Keratinocyte (primary cell): ENCODE results near the gene MYH15. TPM values are rescaled to one million over a fixed set of nuclear protein-coding genes. Genes with fewer than 3 reads are reported as not detected.
A peak's percentile ranks its signal among the peaks of the same experiment; 100 is the strongest.

ENCODE experiments used
- DNase-seq: peaks from one replicate; pipeline ENCODE4 v3.0.0-alpha.2; 2011; ENCODE audit warnings: low read depth, missing footprints, low spot score
- FAIRE-seq: peaks from 2 replicates; lab custom pipeline; 2011; peaks lifted over from hg19 to GRCh38; lab: Jason Lieb, UNC
- H2AFZ ChIP-seq: 2 replicates; pipeline ENCODE4 v1.6.0; 2012; ENCODE audit warnings: low read length, control low read depth, inconsistent platforms; ENCODE audit not compliant: control insufficient read depth
- H3K27ac ChIP-seq: 2 replicates; pipeline ENCODE4 v1.5.1; 2011; ENCODE audit warnings: low read length; ENCODE audit not compliant: control insufficient read depth, insufficient read depth
- H3K27me3 ChIP-seq: 3 replicates; pipeline ENCODE4 v1.6.0; 2011; ENCODE audit warnings: low read length; ENCODE audit not compliant: control insufficient read depth, insufficient read depth; ENCODE audit errors: extremely low read depth
- H3K36me3 ChIP-seq, 2 experiments: 2 replicates in 1 of 2; 3 replicates in 1 of 2; pipeline ENCODE4 v1.5.1; 2011; ENCODE audit warnings: low read length in 2 of 2, mild to moderate bottlenecking in 1 of 2; ENCODE audit not compliant: control insufficient read depth in 2 of 2, insufficient read depth in 2 of 2; ENCODE audit errors: extremely low read depth in 1 of 2
- H3K4me1 ChIP-seq: 3 replicates; pipeline ENCODE4 v1.5.1; 2011; ENCODE audit warnings: low read length; ENCODE audit not compliant: control insufficient read depth, insufficient read depth; ENCODE audit errors: extremely low read depth
- H3K4me2 ChIP-seq: 3 replicates; pipeline ENCODE4 v1.6.0; 2011; ENCODE audit warnings: low read depth, low read length; ENCODE audit not compliant: control insufficient read depth, insufficient read depth; ENCODE audit errors: extremely low read depth
- H3K4me3 ChIP-seq, 3 experiments: fragments of 200-600 bp in 1 of 3; sonication (generic) in 1 of 3; 2 replicates in 2 of 3; 3 replicates in 1 of 3; pipeline ENCODE4 v1.5.1; 2011 to 2016; ENCODE audit warnings: low read length in 3 of 3, mild to moderate bottlenecking in 3 of 3, control low read depth in 2 of 3, inconsistent platforms in 1 of 3, low read depth in 1 of 3, mixed read lengths in 1 of 3, mixed run types in 1 of 3, moderate library complexity in 1 of 3; ENCODE audit not compliant: control insufficient read depth in 2 of 3, insufficient read depth in 2 of 3; ENCODE audit errors: extremely low read depth in 1 of 3
- H3K79me2 ChIP-seq: 2 replicates; pipeline ENCODE4 v1.6.0; 2012; ENCODE audit warnings: low read length; ENCODE audit not compliant: control insufficient read depth, insufficient read depth
- H3K9ac ChIP-seq: 3 replicates; pipeline ENCODE4 v1.6.0; 2011; ENCODE audit warnings: low read length; ENCODE audit not compliant: control insufficient read depth, insufficient read depth; ENCODE audit errors: extremely low read depth
- H3K9me1 ChIP-seq: 3 replicates; pipeline ENCODE4 v1.6.0; 2011; ENCODE audit warnings: low read length; ENCODE audit not compliant: control insufficient read depth, insufficient read depth; ENCODE audit errors: extremely low read depth
- H3K9me3 ChIP-seq: 2 replicates; pipeline ENCODE4 v1.5.1; 2012; ENCODE audit warnings: low read depth, low read length; ENCODE audit not compliant: control insufficient read depth
- H4K20me1 ChIP-seq: 3 replicates; pipeline ENCODE4 v1.6.0; 2011; ENCODE audit warnings: low read length; ENCODE audit not compliant: control insufficient read depth, insufficient read depth; ENCODE audit errors: extremely low read depth
- EZH2 ChIP-seq: IDR thresholded peaks from one replicate; pipeline ENCODE4 v1.6.1; 2012; ENCODE audit warnings: inconsistent platforms, mild to moderate bottlenecking, low read length, moderate library complexity
- dilution Hi-C: fragments of 300-500 bp; cut with MboI; formaldehyde crosslinking; loops from one replicate; pipeline ENCODE4 v1.7.0; 2020; ENCODE audit warnings: low sequenced_read_pairs; ENCODE audit not compliant: extremely low pct_ligation_motif_present
- polyA plus RNA-seq, 5 experiments: library from polyadenylated mRNA; depleted of rRNA in 3 of 5; stranded (reverse) in 3 of 5; stranded (forward) in 1 of 5; unstranded in 1 of 5; fragments of >200 nt; gene quantifications; 1 replicate in 1 of 5; 2 replicates in 3 of 5; 3 replicates in 1 of 5; pipeline versions ENCODE4 v1.2.1 to v1.2.3, GENCODE V29; 2011 to 2012; ENCODE audit warnings: missing spikeins in 2 of 5, low read depth in 1 of 5, low replicate concordance in 1 of 5
- TF ChIP-seq, protein P1 (sequence below), 3 experiments: IDR thresholded peaks in 1 of 3; conservative IDR thresholded peaks in 1 of 3; optimal IDR thresholded peaks in 1 of 3; 2 replicates in 2 of 3; 3 replicates in 1 of 3; pipeline versions ENCODE3 to v1.5.1; 2011; ENCODE audit warnings: low read length in 3 of 3, mild to moderate bottlenecking in 3 of 3, moderate library complexity in 2 of 3, control low read depth in 1 of 3, inconsistent platforms in 1 of 3; ENCODE audit not compliant: insufficient read depth in 2 of 3; ENCODE audit errors: extremely low read depth in 1 of 3

MYH15 gene
- polyA plus RNA-seq, 1 donor (not counting 4 experiments of a cell fraction or from before 2014, with no cell fraction given) = 0.87 TPM

- no peak overlapping the region for H3K4me3 ChIP-seq
- H3K4me1 ChIP-seq = no peaks in the 10 kb centered on the region
- TF ChIP-seq, protein P1, sequence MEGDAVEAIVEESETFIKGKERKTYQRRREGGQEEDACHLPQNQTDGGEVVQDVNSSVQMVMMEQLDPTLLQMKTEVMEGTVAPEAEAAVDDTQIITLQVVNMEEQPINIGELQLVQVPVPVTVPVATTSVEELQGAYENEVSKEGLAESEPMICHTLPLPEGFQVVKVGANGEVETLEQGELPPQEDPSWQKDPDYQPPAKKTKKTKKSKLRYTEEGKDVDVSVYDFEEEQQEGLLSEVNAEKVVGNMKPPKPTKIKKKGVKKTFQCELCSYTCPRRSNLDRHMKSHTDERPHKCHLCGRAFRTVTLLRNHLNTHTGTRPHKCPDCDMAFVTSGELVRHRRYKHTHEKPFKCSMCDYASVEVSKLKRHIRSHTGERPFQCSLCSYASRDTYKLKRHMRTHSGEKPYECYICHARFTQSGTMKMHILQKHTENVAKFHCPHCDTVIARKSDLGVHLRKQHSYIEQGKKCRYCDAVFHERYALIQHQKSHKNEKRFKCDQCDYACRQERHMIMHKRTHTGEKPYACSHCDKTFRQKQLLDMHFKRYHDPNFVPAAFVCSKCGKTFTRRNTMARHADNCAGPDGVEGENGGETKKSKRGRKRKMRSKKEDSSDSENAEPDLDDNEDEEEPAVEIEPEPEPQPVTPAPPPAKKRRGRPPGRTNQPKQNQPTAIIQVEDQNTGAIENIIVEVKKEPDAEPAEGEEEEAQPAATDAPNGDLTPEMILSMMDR (optimal IDR thresholded peaks at IDR 0.05 in 1 of 3, IDR thresholded peaks at IDR 0.05 in 1 of 3, conservative IDR thresholded peaks at IDR 0.05 in 1 of 3; ENCODE audit: extremely low read depth in 1 of 3, insufficient read depth in 2 of 3, low read length in 3 of 3) = peak; percentile 25 to 75 (median 62)
- no peak for TF ChIP-seq EZH2
- H3K36me3 ChIP-seq = no peaks in the 10 kb centered on the region
- no peak overlapping the region for H3K27ac ChIP-seq
- H3K27me3 ChIP-seq = no peaks in the 10 kb centered on the region
- no peaks in the 10 kb centered on the region for H3K79me2 ChIP-seq
- no peak overlapping the region for H2AFZ ChIP-seq
- FAIRE-seq (no peak), DNase-seq (no peak)
- no peak overlapping the region for H3K9ac ChIP-seq
- no peaks in the 10 kb centered on the region for H4K20me1 ChIP-seq
- H3K9me1 ChIP-seq = no peaks in the 10 kb centered on the region
- no peaks in the 10 kb centered on the region for H3K9me3 ChIP-seq
- H3K4me2 ChIP-seq = no peak overlapping the region
- dilution Hi-C loops = no loop called here
Observed at GRCh38 chr3:108493862-108494261, 16.5 kb downstream of the MYH15 start.

GRCh38 chr3:108491456-108491855 lies 18.9 kb downstream of the MYH15 start:
- Histone ChIP-seq H3K4me3 (no peak overlapping the region), H3K9me3 (no peaks in the 10 kb centered on the region), H3K9ac (no peak overlapping the region), H3K36me3 (no peaks in the 10 kb centered on the region), H3K79me2 (no peaks in the 10 kb centered on the region), H3K9me1 (no peaks in the 10 kb centered on the region), H3K4me2 (no peak overlapping the region), H2AFZ (no peak overlapping the region), H3K27ac (no peak overlapping the region), H3K4me1 (peaks cover 4% of the 10 kb centered on the region), H4K20me1 (no peaks in the 10 kb centered on the region), H3K27me3 (no peaks in the 10 kb centered on the region)
- FAIRE-seq (no peak), DNase-seq (no peak)
- dilution Hi-C loops = no loop called here
- TF ChIP-seq, protein P1 (optimal IDR thresholded peaks at IDR 0.05 in 1 of 3, IDR thresholded peaks at IDR 0.05 in 1 of 3, conservative IDR thresholded peaks at IDR 0.05 in 1 of 3; ENCODE audit: extremely low read depth in 1 of 3, insufficient read depth in 2 of 3, low read length in 3 of 3) = no peak
- no peak for TF ChIP-seq EZH2
